GM12878 (cell line): ENCODE results near the gene SLC44A3. TPM values are rescaled to one million over a fixed set of nuclear protein-coding genes. Genes with fewer than 3 reads are reported as not detected.

Source experiments
- ATAC-seq: fragments of 200-7000 bp; cut with Tn5 transposase; 3 replicates; pipeline ENCODE4 v1.9.1; 2020; ENCODE audit warnings: mild to moderate bottlenecking, moderate library complexity
- BruUV-seq: library from RNA; stranded (reverse); fragments of 400-500 nt; replicated peaks from 2 replicates; lab custom pipeline; 2021; lab: Mats Ljungman, UMichigan
- CTCF ChIA-PET: fragments of 300-600 bp; sonication (Branson Sonifier 250); formaldehyde crosslinking; extraction: SDS; loops from one replicate; lab custom pipeline; 2021; ENCODE audit warnings: inconsistent platforms; lab: Yijun Ruan, JAX
- POLR2A ChIA-PET: fragments of 350-600 bp; formaldehyde crosslinking; extraction: SDS; loops from one replicate; lab custom pipeline; 2021; ENCODE audit warnings: inconsistent platforms; lab: Charles Lee
- RAD21 ChIA-PET: fragments of 300-600 bp; sonication (Branson Sonifier 250); formaldehyde crosslinking; loops from one replicate; lab custom pipeline; 2023; ENCODE audit warnings: antibody characterized with exemption; ENCODE audit not compliant: unreplicated experiment; lab: Charles Lee
- SMC1A ChIA-PET: fragments of 300-600 bp; sonication (Branson Sonifier 250); formaldehyde crosslinking; loops from one replicate; lab custom pipeline; 2023; ENCODE audit not compliant: unreplicated experiment, uncharacterized antibody; lab: Charles Lee
- DNase-seq: peaks from one replicate; pipeline ENCODE4 v3.0.0-alpha.2; 2011; ENCODE audit warnings: low read depth, low spot score
- FAIRE-seq: peaks from 3 replicates; lab custom pipeline; 2011; peaks lifted over from hg19 to GRCh38; lab: Jason Lieb, UNC
- H2AFZ ChIP-seq: 2 replicates; pipeline ENCODE4 v1.6.0; 2011; ENCODE audit warnings: low read depth, low read length, control low read depth; ENCODE audit not compliant: control insufficient read depth
- H3K27ac ChIP-seq: 2 replicates; pipeline ENCODE4 v1.5.1; 2011; ENCODE audit warnings: control low read depth; ENCODE audit not compliant: control insufficient read depth, insufficient read depth
- H3K27me3 ChIP-seq, 2 experiments: replicated peaks in 1 of 2; 2 replicates each; pipeline versions ENCODE4 v1.6.0 to v1.6.1; 2011; ENCODE audit warnings: low read length in 1 of 2; ENCODE audit not compliant: control insufficient read depth in 2 of 2, insufficient read depth in 2 of 2
- H3K36me3 ChIP-seq, 2 experiments: 2 replicates each; pipeline ENCODE4 v1.5.1; 2011; ENCODE audit warnings: low read length in 1 of 2; ENCODE audit not compliant: control insufficient read depth in 2 of 2, insufficient read depth in 2 of 2
- H3K4me1 ChIP-seq: 2 replicates; pipeline ENCODE4 v1.6.1; 2011; ENCODE audit warnings: mild to moderate bottlenecking, low read length, moderate library complexity, mixed read lengths; ENCODE audit not compliant: control insufficient read depth, insufficient read depth
- H3K4me2 ChIP-seq: 2 replicates; pipeline ENCODE4 v1.6.0; 2011; ENCODE audit warnings: control low read depth; ENCODE audit not compliant: control insufficient read depth, insufficient read depth
- H3K4me3 ChIP-seq: fragments of 200-600 bp; sonication (generic); 2 replicates; pipeline ENCODE4 v1.5.1; 2016
- H3K79me2 ChIP-seq: 2 replicates; pipeline ENCODE4 v1.6.0; 2011; ENCODE audit warnings: low read length; ENCODE audit not compliant: control insufficient read depth, insufficient read depth
- H3K9ac ChIP-seq: 2 replicates; pipeline ENCODE4 v1.8.0; 2011; ENCODE audit warnings: low read length, control low read depth, mixed read lengths; ENCODE audit not compliant: control insufficient read depth, insufficient read depth
- H3K9me3 ChIP-seq: replicated peaks from 3 replicates; pipeline ENCODE4 v1.5.1; 2011; ENCODE audit warnings: mild to moderate bottlenecking, low read length; ENCODE audit not compliant: control insufficient read depth, insufficient read depth
- H4K20me1 ChIP-seq: 2 replicates; pipeline ENCODE4 v1.6.0; 2011; ENCODE audit not compliant: control insufficient read depth, insufficient read depth
- BMI1 ChIP-seq: fragments of 450-650 bp; IDR thresholded peaks from 2 replicates; pipeline ENCODE4 v1.6.1; 2016; ENCODE audit warnings: mild to moderate bottlenecking, moderate library complexity, borderline replicate concordance
- CBFB ChIP-seq: IDR thresholded peaks from 2 replicates; pipeline ENCODE4 v1.6.1; 2016; ENCODE audit warnings: antibody characterized with exemption, low read depth
- EP300 ChIP-seq, 2 experiments: fragments of 150-350 bp in 1 of 2; IDR thresholded peaks; 2 replicates each; pipeline ENCODE4 v1.6.1; 2011 to 2012; ENCODE audit warnings: low read depth in 2 of 2, low read length in 2 of 2, borderline replicate concordance in 1 of 2, improper control_type of control experiment in 1 of 2, inconsistent platforms in 1 of 2; ENCODE audit not compliant: control insufficient read depth in 1 of 2
- IRF4 ChIP-seq: IDR thresholded peaks from 2 replicates; pipeline ENCODE4 v1.6.1; 2011; ENCODE audit warnings: low read depth, low read length
- JUNB ChIP-seq: IDR thresholded peaks from 2 replicates; pipeline ENCODE4 v1.6.1; 2016; ENCODE audit warnings: antibody characterized with exemption, mild to moderate bottlenecking
- KLF5 ChIP-seq: fragments of 450-650 bp; IDR thresholded peaks from 2 replicates; pipeline ENCODE4 v1.6.1; 2014; ENCODE audit warnings: mild to moderate bottlenecking; ENCODE audit not compliant: partially characterized antibody
- RAD51 ChIP-seq: fragments of 450-650 bp; IDR thresholded peaks from 2 replicates; pipeline ENCODE4 v1.6.1; 2016; ENCODE audit warnings: moderate library complexity, mild to moderate bottlenecking, inconsistent platforms
- RFX5 ChIP-seq: IDR thresholded peaks from 2 replicates; pipeline ENCODE4 v1.6.1; 2011; ENCODE audit warnings: low read depth, low read length, improper control_type of control experiment
- SUPT20H ChIP-seq: IDR thresholded peaks from 2 replicates; pipeline ENCODE4 v1.6.1; 2011; ENCODE audit warnings: low read depth, mild to moderate bottlenecking, low read length, moderate library complexity, borderline replicate concordance; ENCODE audit not compliant: control insufficient read depth
- WGBS: methylation state at CpG from one replicate; pipeline ENCODE4 v1.1.6; 2016; ENCODE audit warnings: low lambda C conversion rate; ENCODE audit not compliant: insufficient replicate concordance, insufficient coverage; ENCODE audit errors: missing lambda C conversion rate; 5-methylcytosine and 5-hydroxymethylcytosine counted together
- in situ Hi-C: fragments of 300-500 bp; cut with MboI; formaldehyde crosslinking; loops from 9 replicates; pipeline ENCODE4 v1.14.3; 2018; ENCODE audit warnings: mixed read lengths
- intact Hi-C: fragments of 100-400 bp; cut with micrococcal nuclease; formaldehyde crosslinking; loops from one replicate; pipeline ENCODE4 v1.14.2; 2022; ENCODE audit not compliant: unreplicated experiment
- polyA plus RNA-seq, 11 experiments: library from polyadenylated mRNA; depleted of rRNA in 4 of 11; unstranded in 6 of 11; stranded (reverse) in 5 of 11; fragments of >200 nt; fragmentation: Nextera tagmentation in 4 of 11; fragmentation: Illumina TruSeq in 1 of 11; extraction: Ambion mirVana in 4 of 11; extraction: Trizol in 1 of 11; gene quantifications; 1 replicate in 1 of 11; 2 replicates in 10 of 11; pipeline versions ENCODE4 v1.2.1 to v1.2.3, GENCODE V29; 2011 to 2016; ENCODE audit warnings: inconsistent platforms in 2 of 11, missing spikeins in 2 of 11, low read depth in 1 of 11
- total RNA-seq, 4 experiments: library from RNA; depleted of rRNA in 3 of 4; stranded (reverse); fragments of >200 nt in 3 of 4; fragmentation: Illumina TruSeq in 1 of 4; extraction: Trizol in 1 of 4; gene quantifications; 2 replicates each; pipeline versions ENCODE4 v1.2.1 to v1.2.3, GENCODE V29; 2013 to 2021
- TF ChIP-seq, protein P1 (sequence below): fragments of 150-350 bp; IDR thresholded peaks from 2 replicates; pipeline ENCODE4 v1.6.1; 2016; ENCODE audit warnings: low read depth, low read length
- TF ChIP-seq, protein P2 (sequence below): fragments of 450-650 bp; IDR thresholded peaks from 2 replicates; pipeline ENCODE4 v1.6.1; 2016; ENCODE audit warnings: mild to moderate bottlenecking, moderate library complexity, borderline replicate concordance
- TF ChIP-seq, protein P3 (sequence below): fragments of 150-350 bp; IDR thresholded peaks from 2 replicates; pipeline ENCODE4 v1.6.1; 2014; ENCODE audit warnings: mild to moderate bottlenecking, low read depth, low read length

SLC44A3 gene
- total and polyA plus RNA-seq, 10 of the 15 experiments (the other 5 are each of a cell fraction or from before 2014, with no cell fraction given): not detected

DNA sequence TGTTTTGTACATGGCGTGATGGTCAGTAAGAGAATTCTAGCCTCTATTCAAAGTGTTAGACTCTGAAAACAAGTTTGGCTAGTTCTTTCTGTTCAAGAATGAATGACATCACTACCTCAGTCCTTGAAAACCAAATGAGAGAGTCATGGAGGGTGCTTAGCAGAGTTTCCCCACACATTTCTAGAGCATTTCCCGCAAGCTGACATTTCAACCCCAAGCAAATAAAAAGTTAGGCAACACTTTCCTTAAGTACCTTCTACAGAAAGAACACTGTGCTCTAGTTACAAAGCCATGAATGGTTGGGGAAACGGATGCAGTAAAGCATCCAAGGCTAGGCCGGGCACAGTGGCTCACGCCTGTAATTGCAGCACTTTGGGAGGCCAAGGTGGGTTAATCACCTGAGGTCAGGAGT, 47.9 kb upstream of the SLC44A3 start (continued):
- TF ChIP-seq, protein P1, sequence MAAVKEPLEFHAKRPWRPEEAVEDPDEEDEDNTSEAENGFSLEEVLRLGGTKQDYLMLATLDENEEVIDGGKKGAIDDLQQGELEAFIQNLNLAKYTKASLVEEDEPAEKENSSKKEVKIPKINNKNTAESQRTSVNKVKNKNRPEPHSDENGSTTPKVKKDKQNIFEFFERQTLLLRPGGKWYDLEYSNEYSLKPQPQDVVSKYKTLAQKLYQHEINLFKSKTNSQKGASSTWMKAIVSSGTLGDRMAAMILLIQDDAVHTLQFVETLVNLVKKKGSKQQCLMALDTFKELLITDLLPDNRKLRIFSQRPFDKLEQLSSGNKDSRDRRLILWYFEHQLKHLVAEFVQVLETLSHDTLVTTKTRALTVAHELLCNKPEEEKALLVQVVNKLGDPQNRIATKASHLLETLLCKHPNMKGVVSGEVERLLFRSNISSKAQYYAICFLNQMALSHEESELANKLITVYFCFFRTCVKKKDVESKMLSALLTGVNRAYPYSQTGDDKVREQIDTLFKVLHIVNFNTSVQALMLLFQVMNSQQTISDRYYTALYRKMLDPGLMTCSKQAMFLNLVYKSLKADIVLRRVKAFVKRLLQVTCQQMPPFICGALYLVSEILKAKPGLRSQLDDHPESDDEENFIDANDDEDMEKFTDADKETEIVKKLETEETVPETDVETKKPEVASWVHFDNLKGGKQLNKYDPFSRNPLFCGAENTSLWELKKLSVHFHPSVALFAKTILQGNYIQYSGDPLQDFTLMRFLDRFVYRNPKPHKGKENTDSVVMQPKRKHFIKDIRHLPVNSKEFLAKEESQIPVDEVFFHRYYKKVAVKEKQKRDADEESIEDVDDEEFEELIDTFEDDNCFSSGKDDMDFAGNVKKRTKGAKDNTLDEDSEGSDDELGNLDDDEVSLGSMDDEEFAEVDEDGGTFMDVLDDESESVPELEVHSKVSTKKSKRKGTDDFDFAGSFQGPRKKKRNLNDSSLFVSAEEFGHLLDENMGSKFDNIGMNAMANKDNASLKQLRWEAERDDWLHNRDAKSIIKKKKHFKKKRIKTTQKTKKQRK: no peak
- TF ChIP-seq, protein P2, sequence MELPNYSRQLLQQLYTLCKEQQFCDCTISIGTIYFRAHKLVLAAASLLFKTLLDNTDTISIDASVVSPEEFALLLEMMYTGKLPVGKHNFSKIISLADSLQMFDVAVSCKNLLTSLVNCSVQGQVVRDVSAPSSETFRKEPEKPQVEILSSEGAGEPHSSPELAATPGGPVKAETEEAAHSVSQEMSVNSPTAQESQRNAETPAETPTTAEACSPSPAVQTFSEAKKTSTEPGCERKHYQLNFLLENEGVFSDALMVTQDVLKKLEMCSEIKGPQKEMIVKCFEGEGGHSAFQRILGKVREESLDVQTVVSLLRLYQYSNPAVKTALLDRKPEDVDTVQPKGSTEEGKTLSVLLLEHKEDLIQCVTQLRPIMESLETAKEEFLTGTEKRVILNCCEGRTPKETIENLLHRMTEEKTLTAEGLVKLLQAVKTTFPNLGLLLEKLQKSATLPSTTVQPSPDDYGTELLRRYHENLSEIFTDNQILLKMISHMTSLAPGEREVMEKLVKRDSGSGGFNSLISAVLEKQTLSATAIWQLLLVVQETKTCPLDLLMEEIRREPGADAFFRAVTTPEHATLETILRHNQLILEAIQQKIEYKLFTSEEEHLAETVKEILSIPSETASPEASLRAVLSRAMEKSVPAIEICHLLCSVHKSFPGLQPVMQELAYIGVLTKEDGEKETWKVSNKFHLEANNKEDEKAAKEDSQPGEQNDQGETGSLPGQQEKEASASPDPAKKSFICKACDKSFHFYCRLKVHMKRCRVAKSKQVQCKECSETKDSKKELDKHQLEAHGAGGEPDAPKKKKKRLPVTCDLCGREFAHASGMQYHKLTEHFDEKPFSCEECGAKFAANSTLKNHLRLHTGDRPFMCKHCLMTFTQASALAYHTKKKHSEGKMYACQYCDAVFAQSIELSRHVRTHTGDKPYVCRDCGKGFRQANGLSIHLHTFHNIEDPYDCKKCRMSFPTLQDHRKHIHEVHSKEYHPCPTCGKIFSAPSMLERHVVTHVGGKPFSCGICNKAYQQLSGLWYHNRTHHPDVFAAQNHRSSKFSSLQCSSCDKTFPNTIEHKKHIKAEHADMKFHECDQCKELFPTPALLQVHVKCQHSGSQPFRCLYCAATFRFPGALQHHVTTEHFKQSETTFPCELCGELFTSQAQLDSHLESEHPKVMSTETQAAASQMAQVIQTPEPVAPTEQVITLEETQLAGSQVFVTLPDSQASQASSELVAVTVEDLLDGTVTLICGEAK: no peak

DNA sequence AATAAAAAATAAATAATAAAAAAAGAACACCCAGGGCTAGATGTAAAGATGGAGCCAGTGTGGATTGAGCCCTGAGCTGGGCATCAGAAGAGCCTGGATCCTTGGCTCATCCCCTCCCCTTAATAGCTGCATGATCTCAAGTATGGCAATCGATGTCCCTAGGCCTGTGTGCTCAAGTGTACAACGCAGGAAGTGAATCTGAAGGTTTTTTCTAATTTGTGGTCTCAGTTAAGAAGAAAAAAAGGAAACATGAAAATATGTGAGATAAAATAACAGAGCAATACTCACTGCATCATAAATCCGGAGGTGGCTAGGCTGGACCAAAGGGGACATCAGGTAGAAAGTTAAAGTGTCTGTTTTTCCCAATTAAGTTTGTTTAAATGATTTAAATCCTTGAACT, 47.3 kb upstream of the SLC44A3 start:
- H3K9ac ChIP-seq: no peak overlapping the region
- no peaks in the 10 kb centered on the region for H3K27me3 ChIP-seq
- ATAC-seq (no peak), FAIRE-seq (no peak), DNase-seq (no peak)
- no peaks in the 10 kb centered on the region for H3K36me3 ChIP-seq
- H3K4me1 ChIP-seq: no peaks in the 10 kb centered on the region
- no peaks in the 10 kb centered on the region for H3K79me2 ChIP-seq
- RAD21 ChIA-PET: no interaction called here
- in situ Hi-C loops: no loop called here
- no peaks in the 10 kb centered on the region for H3K9me3 ChIP-seq
- H3K4me3 ChIP-seq: no peak overlapping the region
- POLR2A ChIA-PET: no interaction called here
- BruUV-seq: no TSS peak
- intact Hi-C loops: no loop called here
- H4K20me1 ChIP-seq: no peaks in the 10 kb centered on the region
- SMC1A ChIA-PET: no interaction called here
- no peak overlapping the region for H3K4me2 ChIP-seq
- CTCF ChIA-PET: interaction anchor here (0.6 kb wide), 1 partner anchor 217 kb away, joined by 3 read pairs; no protein-coding TSS in a partner anchor
- H2AFZ ChIP-seq: no peak overlapping the region
- WGBS: 24% methylated on average over 3 of the region's 3 CpGs
- no peak overlapping the region for H3K27ac ChIP-seq
- TF ChIP-seq SUPT20H: no peak
- no peak for TF ChIP-seq JUNB
- no peak for TF ChIP-seq KLF5
- TF ChIP-seq RAD51: no peak
- TF ChIP-seq RFX5: no peak
- no peak for TF ChIP-seq EP300 (IDR thresholded peaks at IDR 0.05; ENCODE audit: borderline replicate concordance in 1 of 2, control insufficient read depth in 1 of 2, low read depth in 2 of 2, low read length in 2 of 2)
- no peak for TF ChIP-seq BMI1
- no peak for TF ChIP-seq IRF4
- TF ChIP-seq, protein P3, sequence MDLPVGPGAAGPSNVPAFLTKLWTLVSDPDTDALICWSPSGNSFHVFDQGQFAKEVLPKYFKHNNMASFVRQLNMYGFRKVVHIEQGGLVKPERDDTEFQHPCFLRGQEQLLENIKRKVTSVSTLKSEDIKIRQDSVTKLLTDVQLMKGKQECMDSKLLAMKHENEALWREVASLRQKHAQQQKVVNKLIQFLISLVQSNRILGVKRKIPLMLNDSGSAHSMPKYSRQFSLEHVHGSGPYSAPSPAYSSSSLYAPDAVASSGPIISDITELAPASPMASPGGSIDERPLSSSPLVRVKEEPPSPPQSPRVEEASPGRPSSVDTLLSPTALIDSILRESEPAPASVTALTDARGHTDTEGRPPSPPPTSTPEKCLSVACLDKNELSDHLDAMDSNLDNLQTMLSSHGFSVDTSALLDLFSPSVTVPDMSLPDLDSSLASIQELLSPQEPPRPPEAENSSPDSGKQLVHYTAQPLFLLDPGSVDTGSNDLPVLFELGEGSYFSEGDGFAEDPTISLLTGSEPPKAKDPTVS: no peak
- no peak for TF ChIP-seq CBFB
